Measurements from ENCODE around the gene TRPM1. TPM values are rescaled to one million over a fixed set of nuclear protein-coding genes. Genes with fewer than 3 reads are reported as not detected.

The TRPM1 gene
- total and polyA plus RNA-seq, 2 donors (not counting 1 experiment from before 2014, with no cell fraction given), result not detected

- H3K4me2 ChIP-seq (ENCODE audit: extremely low read depth, insufficient read depth, low read length), result no peak overlapping the region
- no peaks in the 10 kb centered on the region for H3K36me3 ChIP-seq (ENCODE audit: control insufficient read depth, insufficient read depth, low read length)
- H3K79me2 ChIP-seq (ENCODE audit: control insufficient read depth, insufficient read depth, low read length), result no peaks in the 10 kb centered on the region
- no peak for DNase-seq (ENCODE audit: low read depth in 2 of 2)
- no peaks in the 10 kb centered on the region for H4K20me1 ChIP-seq (ENCODE audit: control insufficient read depth, extremely low read depth, insufficient read depth, low read length)
- H3K27me3 ChIP-seq (ENCODE audit: control insufficient read depth, insufficient read depth, low read length), result no peaks in the 10 kb centered on the region
- H3K27ac ChIP-seq (ENCODE audit: insufficient read depth, low read length), result no peak overlapping the region
- no peak for TF ChIP-seq EZH2 (IDR thresholded peaks at IDR 0.05; ENCODE audit: low read length, missing control alignments)
- no peak for TF ChIP-seq CTCF (conservative IDR thresholded peaks at IDR 0.05 in 1 of 2, IDR thresholded peaks at IDR 0.05 in 1 of 2; ENCODE audit: low read depth in 1 of 2, low read length in 2 of 2)
- H3K9me3 ChIP-seq (ENCODE audit: control insufficient read depth, insufficient read depth, low read depth, low read length), result no peaks in the 10 kb centered on the region
- H3K4me3 ChIP-seq (replicated peaks in 1 of 4; ENCODE audit: control extremely low read depth in 1 of 4, insufficient read depth in 1 of 4, low read depth in 3 of 4, low read length in 4 of 4), result no peak overlapping the region
- H3K4me1 ChIP-seq (ENCODE audit: control insufficient read depth, extremely low read depth, insufficient read depth, low read length), result peaks cover 2% of the 10 kb centered on the region
- H2AFZ ChIP-seq (ENCODE audit: low read length), result no peak overlapping the region
- H3K9ac ChIP-seq (ENCODE audit: insufficient read depth, low read length), result no peak overlapping the region
Observed at GRCh38 chr15:31014608-31014925, 87.0 kb downstream of the TRPM1 start.

GRCh38 chr15:31013863-31014607 is 87.5 kb downstream of the TRPM1 start:
- TF ChIP-seq EZH2 (IDR thresholded peaks at IDR 0.05; ENCODE audit: low read length, missing control alignments) (no peak), CTCF (conservative IDR thresholded peaks at IDR 0.05 in 1 of 2, IDR thresholded peaks at IDR 0.05 in 1 of 2; ENCODE audit: low read depth in 1 of 2, low read length in 2 of 2) (no peak)
- Histone ChIP-seq H3K9ac (ENCODE audit: insufficient read depth, low read length) (no peak overlapping the region), H3K9me3 (ENCODE audit: control insufficient read depth, insufficient read depth, low read depth, low read length) (no peaks in the 10 kb centered on the region), H3K27me3 (ENCODE audit: control insufficient read depth, insufficient read depth, low read length) (no peaks in the 10 kb centered on the region), H3K4me3 (replicated peaks in 1 of 4; ENCODE audit: control extremely low read depth in 1 of 4, insufficient read depth in 1 of 4, low read depth in 3 of 4, low read length in 4 of 4) (no peak overlapping the region), H3K79me2 (ENCODE audit: control insufficient read depth, insufficient read depth, low read length) (no peaks in the 10 kb centered on the region), H3K27ac (ENCODE audit: insufficient read depth, low read length) (no peak overlapping the region), H2AFZ (ENCODE audit: low read length) (no peak overlapping the region), H3K4me2 (ENCODE audit: extremely low read depth, insufficient read depth, low read length) (no peak overlapping the region), H3K36me3 (ENCODE audit: control insufficient read depth, insufficient read depth, low read length) (no peaks in the 10 kb centered on the region), H4K20me1 (ENCODE audit: control insufficient read depth, extremely low read depth, insufficient read depth, low read length) (no peaks in the 10 kb centered on the region), H3K4me1 (ENCODE audit: control insufficient read depth, extremely low read depth, insufficient read depth, low read length) (peaks cover 2% of the 10 kb centered on the region)
- DNase-seq (ENCODE audit: low read depth in 2 of 2), result no peak

- H2AFZ ChIP-seq (ENCODE audit: low read length), result no peak overlapping the region
- no peak for TF ChIP-seq EZH2 (IDR thresholded peaks at IDR 0.05; ENCODE audit: low read length, missing control alignments)
- no peak for TF ChIP-seq CTCF (conservative IDR thresholded peaks at IDR 0.05 in 1 of 2, IDR thresholded peaks at IDR 0.05 in 1 of 2; ENCODE audit: low read depth in 1 of 2, low read length in 2 of 2)
Observed at GRCh38 chr15:31012455-31012854, 89.1 kb downstream of the TRPM1 start.

More at GRCh38 chr15:31012455-31012854, 89.1 kb downstream of the TRPM1 start:
- no peaks in the 10 kb centered on the region for H4K20me1 ChIP-seq (ENCODE audit: control insufficient read depth, extremely low read depth, insufficient read depth, low read length)
- no peaks in the 10 kb centered on the region for H3K9me3 ChIP-seq (ENCODE audit: control insufficient read depth, insufficient read depth, low read depth, low read length)
- no peak overlapping the region for H3K4me2 ChIP-seq (ENCODE audit: extremely low read depth, insufficient read depth, low read length)
- H3K4me1 ChIP-seq (ENCODE audit: control insufficient read depth, extremely low read depth, insufficient read depth, low read length), result peaks cover 2% of the 10 kb centered on the region
- no peak overlapping the region for H3K9ac ChIP-seq (ENCODE audit: insufficient read depth, low read length)
- no peak overlapping the region for H3K27ac ChIP-seq (ENCODE audit: insufficient read depth, low read length)
- no peaks in the 10 kb centered on the region for H3K36me3 ChIP-seq (ENCODE audit: control insufficient read depth, insufficient read depth, low read length)
- DNase-seq (ENCODE audit: low read depth in 2 of 2), result no peak
- H3K27me3 ChIP-seq (ENCODE audit: control insufficient read depth, insufficient read depth, low read length), result no peaks in the 10 kb centered on the region
- no peaks in the 10 kb centered on the region for H3K79me2 ChIP-seq (ENCODE audit: control insufficient read depth, insufficient read depth, low read length)
- H3K4me3 ChIP-seq (replicated peaks in 1 of 4; ENCODE audit: control extremely low read depth in 1 of 4, insufficient read depth in 1 of 4, low read depth in 3 of 4, low read length in 4 of 4), result no peak overlapping the region

All from fibroblast of lung (primary cell).